ENCODE data around the gene CNKSR3. TPM values are rescaled to one million over a fixed set of nuclear protein-coding genes. Genes with fewer than 3 reads are reported as not detected.

The CNKSR3 gene
- total RNA-seq, 1 donor from 2014 or later = 2.0 TPM

- no peaks in the 10 kb centered on the region for H3K36me3 Mint-ChIP-seq (ENCODE audit: unreplicated experiment)
- H3K9me3 Mint-ChIP-seq (ENCODE audit: unreplicated experiment) = peaks cover 2% of the 10 kb centered on the region
- peaks cover 1% of the 10 kb centered on the region for H3K27me3 Mint-ChIP-seq (ENCODE audit: unreplicated experiment)
- TF ChIP-seq CTCF (IDR thresholded peaks at IDR 0.05; ENCODE audit: partially characterized antibody, unreplicated experiment) = no peak
- H3K4me3 Mint-ChIP-seq (ENCODE audit: unreplicated experiment) = no peak overlapping the region
- no peak for DNase-seq
- H3K4me1 Mint-ChIP-seq (ENCODE audit: low read depth, unreplicated experiment) = peaks cover 6% of the 10 kb centered on the region
- H3K27ac Mint-ChIP-seq (ENCODE audit: unreplicated experiment) = no peak overlapping the region
Measured at GRCh38 chr6:154532426-154532825, 21.9 kb upstream of the CNKSR3 start.

- Mint-ChIP-seq H3K9me3 (ENCODE audit: unreplicated experiment) (peaks cover 2% of the 10 kb centered on the region), H3K27me3 (ENCODE audit: unreplicated experiment) (no peaks in the 10 kb centered on the region), H3K4me1 (ENCODE audit: low read depth, unreplicated experiment) (no peaks in the 10 kb centered on the region), H3K4me3 (ENCODE audit: unreplicated experiment) (no peak overlapping the region), H3K36me3 (ENCODE audit: unreplicated experiment) (no peaks in the 10 kb centered on the region), H3K27ac (ENCODE audit: unreplicated experiment) (no peak overlapping the region)
- no peak for DNase-seq
- no peak for TF ChIP-seq CTCF (IDR thresholded peaks at IDR 0.05; ENCODE audit: partially characterized antibody, unreplicated experiment)
Measured at GRCh38 chr6:154529957-154530356, 19.5 kb upstream of the CNKSR3 start.

- H3K36me3 Mint-ChIP-seq (ENCODE audit: unreplicated experiment) = no peaks in the 10 kb centered on the region
- no peak for DNase-seq
- no peak overlapping the region for H3K27ac Mint-ChIP-seq (ENCODE audit: unreplicated experiment)
- TF ChIP-seq CTCF (IDR thresholded peaks at IDR 0.05; ENCODE audit: partially characterized antibody, unreplicated experiment) = no peak
- H3K9me3 Mint-ChIP-seq (ENCODE audit: unreplicated experiment) = peaks cover 2% of the 10 kb centered on the region
- H3K4me1 Mint-ChIP-seq (ENCODE audit: low read depth, unreplicated experiment) = no peaks in the 10 kb centered on the region
- H3K4me3 Mint-ChIP-seq (ENCODE audit: unreplicated experiment) = no peak overlapping the region
- no peaks in the 10 kb centered on the region for H3K27me3 Mint-ChIP-seq (ENCODE audit: unreplicated experiment)
Measured at GRCh38 chr6:154528310-154528915, 17.9 kb upstream of the CNKSR3 start.

- no peak for DNase-seq
- Mint-ChIP-seq H3K27me3 (ENCODE audit: unreplicated experiment) (no peaks in the 10 kb centered on the region), H3K27ac (ENCODE audit: unreplicated experiment) (no peak overlapping the region), H3K4me1 (ENCODE audit: low read depth, unreplicated experiment) (no peaks in the 10 kb centered on the region), H3K9me3 (ENCODE audit: unreplicated experiment) (peaks cover 5% of the 10 kb centered on the region), H3K4me3 (ENCODE audit: unreplicated experiment) (no peak overlapping the region), H3K36me3 (ENCODE audit: unreplicated experiment) (no peaks in the 10 kb centered on the region)
- no peak for TF ChIP-seq CTCF (IDR thresholded peaks at IDR 0.05; ENCODE audit: partially characterized antibody, unreplicated experiment)
Measured at GRCh38 chr6:154526996-154527395, 16.5 kb upstream of the CNKSR3 start.

GRCh38 chr6:154522576-154522975 is 12.1 kb upstream of the CNKSR3 start:
- Mint-ChIP-seq H3K27ac (ENCODE audit: unreplicated experiment) (no peak overlapping the region), H3K4me1 (ENCODE audit: low read depth, unreplicated experiment) (no peaks in the 10 kb centered on the region), H3K9me3 (ENCODE audit: unreplicated experiment) (peaks cover 4% of the 10 kb centered on the region), H3K27me3 (ENCODE audit: unreplicated experiment) (no peaks in the 10 kb centered on the region), H3K4me3 (ENCODE audit: unreplicated experiment) (no peak overlapping the region), H3K36me3 (ENCODE audit: unreplicated experiment) (no peaks in the 10 kb centered on the region)
- TF ChIP-seq CTCF (IDR thresholded peaks at IDR 0.05; ENCODE audit: partially characterized antibody, unreplicated experiment) = no peak
- DNase-seq = no peak

Measured in glutamatergic neuron (in vitro differentiated cells).